CD14-positive monocyte (primary cell): ENCODE results near the gene RAB37. TPM values are rescaled to one million over a fixed set of nuclear protein-coding genes. Genes with fewer than 3 reads are reported as not detected.
A peak's percentile ranks its signal among the peaks of the same experiment; 100 is the strongest.

Experiments used
- DNase-seq, 3 donors: peaks; one replicate each; pipeline ENCODE4 v3.0.0-alpha.2; 2011 to 2022
- H2AFZ ChIP-seq: 2 replicates; pipeline ENCODE4 v1.6.0; 2012; ENCODE audit warnings: mild to moderate bottlenecking, low read depth, low read length, inconsistent platforms; ENCODE audit not compliant: insufficient read depth, poor library complexity, severe bottlenecking
- H3K27ac ChIP-seq, 2 donors: 1 replicate in 1 of 2; 2 replicates in 1 of 2; pipeline ENCODE4 v1.5.1; 2012 to 2013; ENCODE audit warnings: low read length in 2 of 2, control low read depth in 1 of 2, inconsistent platforms in 1 of 2, low read depth in 1 of 2, mild to moderate bottlenecking in 1 of 2
- H3K27me3 ChIP-seq, 2 donors: one replicate each; pipeline versions ENCODE4 v1.6.0 to v1.6.1; 2011 to 2013; ENCODE audit warnings: low read length in 2 of 2; ENCODE audit not compliant: control insufficient read depth in 2 of 2, insufficient read depth in 2 of 2
- H3K36me3 ChIP-seq, 2 donors: replicated peaks in 1 of 2; 1 replicate in 1 of 2; 2 replicates in 1 of 2; pipeline versions ENCODE4 v1.5.1 to v1.6.1; 2012 to 2013; ENCODE audit warnings: low read length in 2 of 2, control low read depth in 1 of 2, inconsistent platforms in 1 of 2, mild to moderate bottlenecking in 1 of 2; ENCODE audit not compliant: insufficient read depth in 2 of 2, control insufficient read depth in 1 of 2
- H3K4me1 ChIP-seq, 2 donors: 1 replicate in 1 of 2; 2 replicates in 1 of 2; pipeline versions ENCODE4 v1.5.1 to v1.6.1; 2012 to 2013; ENCODE audit warnings: low read length in 2 of 2, control low read depth in 1 of 2, inconsistent platforms in 1 of 2, mild to moderate bottlenecking in 1 of 2, moderate library complexity in 1 of 2; ENCODE audit not compliant: insufficient read depth in 2 of 2, control insufficient read depth in 1 of 2
- H3K4me2 ChIP-seq: replicated peaks from 2 replicates; pipeline ENCODE3; 2012; ENCODE audit warnings: low read length, moderate library complexity, mild to moderate bottlenecking; ENCODE audit not compliant: poor library complexity, severe bottlenecking; ENCODE audit errors: extremely low read depth
- H3K4me3 ChIP-seq, 3 experiments: fragments of 200-600 bp in 1 of 3; sonication (generic) in 1 of 3; replicated peaks in 1 of 3; 1 replicate in 2 of 3; 2 replicates in 1 of 3; pipeline ENCODE4 v1.5.1; 2011 to 2013; ENCODE audit warnings: low read length in 3 of 3, mild to moderate bottlenecking in 3 of 3, control low read depth in 2 of 3, low read depth in 2 of 3, inconsistent platforms in 1 of 3, moderate library complexity in 1 of 3
- H3K79me2 ChIP-seq: 2 replicates; pipeline ENCODE4 v1.6.0; 2012; ENCODE audit warnings: mild to moderate bottlenecking, control low read depth, inconsistent platforms, low read length, moderate library complexity; ENCODE audit not compliant: insufficient read depth
- H3K9ac ChIP-seq: 2 replicates; pipeline ENCODE4 v1.6.0; 2017; ENCODE audit warnings: low read length, mild to moderate bottlenecking; ENCODE audit not compliant: insufficient read depth, poor library complexity, severe bottlenecking
- H3K9me3 ChIP-seq, 2 donors: replicated peaks in 1 of 2; 1 replicate in 1 of 2; 2 replicates in 1 of 2; pipeline versions ENCODE4 v1.5.1 to v1.6.1; 2012 to 2013; ENCODE audit warnings: low read length in 2 of 2, control low read depth in 1 of 2; ENCODE audit not compliant: control insufficient read depth in 1 of 2, insufficient read depth in 1 of 2
- H4K20me1 ChIP-seq: 2 replicates; pipeline ENCODE4 v1.6.0; 2012; ENCODE audit warnings: mild to moderate bottlenecking, low read length, control low read depth, moderate library complexity; ENCODE audit not compliant: insufficient read depth
- H3K27ac Mint-ChIP-seq, 7 donors: one replicate each; pipeline ENCODE4 v1.8.0; 2020; ENCODE audit warnings: mild to moderate bottlenecking in 7 of 7, mixed read lengths in 7 of 7, moderate library complexity in 6 of 7, inconsistent platforms in 2 of 7
- H3K27me3 Mint-ChIP-seq, 3 donors: one replicate each; pipeline ENCODE4 v1.8.0; 2021 to 2022; ENCODE audit warnings: low read depth in 3 of 3, mild to moderate bottlenecking in 3 of 3, mixed read lengths in 3 of 3, moderate library complexity in 3 of 3, inconsistent platforms in 1 of 3
- H3K36me3 Mint-ChIP-seq, 2 donors: one replicate each; pipeline ENCODE4 v1.8.0; 2020; ENCODE audit warnings: mixed read lengths in 2 of 2, inconsistent platforms in 1 of 2, mild to moderate bottlenecking in 1 of 2
- H3K4me1 Mint-ChIP-seq: one replicate; pipeline ENCODE4 v1.8.0; 2020; ENCODE audit warnings: mild to moderate bottlenecking, mixed read lengths
- H3K4me3 Mint-ChIP-seq, 2 donors: one replicate each; pipeline ENCODE4 v1.8.0; 2020; ENCODE audit warnings: mild to moderate bottlenecking in 2 of 2, mixed read lengths in 2 of 2, moderate library complexity in 1 of 2
- H3K9me3 Mint-ChIP-seq, 7 donors: one replicate each; pipeline ENCODE4 v1.8.0; 2020 to 2022; ENCODE audit warnings: mixed read lengths in 7 of 7, mild to moderate bottlenecking in 6 of 7, moderate library complexity in 6 of 7, inconsistent platforms in 2 of 7
- CTCF ChIP-seq: fragments of 200-600 bp; IDR thresholded peaks from one replicate; pipeline ENCODE4 v1.8.0; 2022; ENCODE audit warnings: antibody characterized with exemption, mild to moderate bottlenecking
- WGBS: methylation state at CpG from one replicate; pipeline ENCODE4 v1.1.5; 2013; ENCODE audit warnings: missing lambda C conversion rate; ENCODE audit not compliant: insufficient coverage; 5-methylcytosine and 5-hydroxymethylcytosine counted together
- intact Hi-C, 2 donors: fragments of 100-400 bp; cut with micrococcal nuclease; formaldehyde crosslinking; loops; one replicate each; pipeline versions ENCODE4 v1.15.0 to v1.15.1; 2023
- polyA plus RNA-seq, 3 donors: library from polyadenylated mRNA; depleted of rRNA in 1 of 3; unstranded in 2 of 3; stranded (reverse) in 1 of 3; fragments of 300-500 nt in 2 of 3; fragments of >200 nt in 1 of 3; fragmentation: Illumina TruSeq in 2 of 3; gene quantifications; 1 replicate in 2 of 3; 2 replicates in 1 of 3; pipeline ENCODE4 v1.2.3, GENCODE V29; 2012 to 2021

Gene RAB37
- polyA plus RNA-seq, 3 donors = 26.8 to 40.9 (median 33.1) TPM

GRCh38 chr17:74786431-74787055 lies 49.5 kb downstream of the RAB37 start:
- H3K36me3 ChIP-seq = peaks cover 5 to 16% of the 10 kb centered on the region in 2 donors
- peak; percentile 80 to 91 (median 88) for DNase-seq
- H3K4me1 ChIP-seq = peaks cover 84 to 97% of the 10 kb centered on the region in 2 donors
- no peak for TF ChIP-seq CTCF
- H3K27me3 Mint-ChIP-seq = no peaks in the 10 kb centered on the region
- peaks cover 55% of the 10 kb centered on the region for H3K79me2 ChIP-seq
- H3K27me3 ChIP-seq = no peaks in the 10 kb centered on the region
- H2AFZ ChIP-seq = no peak overlapping the region
- H3K36me3 Mint-ChIP-seq = peaks cover 70 to 77% of the 10 kb centered on the region in 2 donors
- peak overlapping the region; percentile 84 to 91 for H3K27ac ChIP-seq
- 16% methylated on average over 15 of the region's 16 CpGs for WGBS
- peaks cover 96% of the 10 kb centered on the region for H3K4me1 Mint-ChIP-seq
- no peaks in the 10 kb centered on the region for H3K9me3 ChIP-seq
- H3K9me3 Mint-ChIP-seq = no peaks in the 10 kb centered on the region
- peak overlapping the region; percentile 93 to 100 (median 97) for H3K27ac Mint-ChIP-seq
- peak overlapping the region; percentile 68 for H3K4me2 ChIP-seq
- peak overlapping the region; percentile 40 for H3K9ac ChIP-seq
- H4K20me1 ChIP-seq = no peaks in the 10 kb centered on the region
- H3K4me3 Mint-ChIP-seq = peak overlapping the region; percentile 60 to 83
- intact Hi-C loops = no loop called here
- peak overlapping the region in 1 of 3 experiments; percentile 59 for H3K4me3 ChIP-seq

GRCh38 chr17:74790161-74791058 lies 53.4 kb downstream of the RAB37 start:
- no peaks in the 10 kb centered on the region for H3K27me3 ChIP-seq
- H3K9ac ChIP-seq = peak overlapping the region; percentile 17
- H3K27ac Mint-ChIP-seq = peak overlapping the region; percentile 84 to 96 (median 86)
- no peaks in the 10 kb centered on the region for H3K27me3 Mint-ChIP-seq
- WGBS = 40% methylated on average over 15 of the region's 21 CpGs
- H4K20me1 ChIP-seq = peaks cover 6% of the 10 kb centered on the region
- H3K9me3 ChIP-seq = no peaks in the 10 kb centered on the region
- peaks cover 75 to 81% of the 10 kb centered on the region in 2 donors for H3K36me3 Mint-ChIP-seq
- H3K9me3 Mint-ChIP-seq = peaks cover 0 to 2% (median 0%) of the 10 kb centered on the region in 7 donors
- H3K4me2 ChIP-seq = peak overlapping the region; percentile 57
- TF ChIP-seq CTCF = no peak
- intact Hi-C loops = loop anchor here in 1 of 2 donors (2.0 kb wide), 1 partner anchor 74 kb away; no protein-coding TSS in a partner anchor
- peak overlapping the region; percentile 53 to 63 for H3K4me3 Mint-ChIP-seq
- peaks cover 47 to 61% of the 10 kb centered on the region in 2 donors for H3K4me1 ChIP-seq
- peaks cover 60% of the 10 kb centered on the region for H3K4me1 Mint-ChIP-seq
- H3K36me3 ChIP-seq = peaks cover 37 to 45% of the 10 kb centered on the region in 2 donors
- peak overlapping the region; percentile 54 to 60 for H3K27ac ChIP-seq
- H3K79me2 ChIP-seq = peaks cover 17% of the 10 kb centered on the region
- H2AFZ ChIP-seq = no peak overlapping the region
- peak in 2 of 3 donors; percentile 54 to 77 for DNase-seq
- H3K4me3 ChIP-seq = peak overlapping the region in 1 of 3 experiments; percentile 52
